Karpas-422 (cell line): ENCODE results near the gene SDR42E2. TPM values are rescaled to one million over a fixed set of nuclear protein-coding genes. Genes with fewer than 3 reads are reported as not detected.
"Not testable (repeated sequence)": the region's sequence is repeated elsewhere in the genome, so short reads cannot be mapped to it uniquely, and the experiment has no call there.

Experiments used
- DNase-seq: peaks from one replicate; pipeline ENCODE4 v3.0.0-alpha.2; 2015
- H2AFZ ChIP-seq: fragments of 200-600 bp; sonication (generic); 2 replicates; pipeline ENCODE4 v1.6.1; 2014; ENCODE audit warnings: antibody characterized with exemption, low read length, mixed read lengths
- H3K27ac ChIP-seq: fragments of 200-600 bp; sonication (generic); 2 replicates; pipeline ENCODE4 v1.5.1; 2014; ENCODE audit warnings: mild to moderate bottlenecking, low read length, moderate library complexity
- H3K27me3 ChIP-seq: fragments of 200-600 bp; sonication (generic); 2 replicates; pipeline ENCODE4 v1.6.1; 2014; ENCODE audit warnings: low read length, mixed read lengths
- H3K36me3 ChIP-seq: fragments of 200-600 bp; sonication (generic); 2 replicates; pipeline ENCODE4 v1.6.1; 2014; ENCODE audit warnings: low read length, mixed read lengths; ENCODE audit not compliant: insufficient read depth
- H3K4me1 ChIP-seq: fragments of 200-600 bp; sonication (generic); 2 replicates; pipeline ENCODE4 v1.6.1; 2014; ENCODE audit warnings: mild to moderate bottlenecking, low read length, mixed read lengths
- H3K4me2 ChIP-seq: fragments of 200-600 bp; sonication (generic); 2 replicates; pipeline ENCODE4 v1.6.1; 2014; ENCODE audit warnings: low read length, low read depth, mild to moderate bottlenecking; ENCODE audit not compliant: poor library complexity, severe bottlenecking
- H3K4me3 ChIP-seq: fragments of 200-600 bp; sonication (generic); 2 replicates; pipeline ENCODE4 v1.5.1; 2014; ENCODE audit warnings: mild to moderate bottlenecking, antibody characterized with exemption, low read length, mixed read lengths
- H3K79me2 ChIP-seq: fragments of 200-600 bp; sonication (generic); 2 replicates; pipeline ENCODE4 v1.6.1; 2014; ENCODE audit warnings: mild to moderate bottlenecking, low read length, mixed read lengths
- H3K9ac ChIP-seq: fragments of 200-600 bp; sonication (generic); 2 replicates; pipeline ENCODE4 v1.6.0; 2014; ENCODE audit warnings: low read length
- H3K9me2 ChIP-seq: fragments of 200-600 bp; sonication (generic), shearing (Covaris generic); replicated peaks from 2 replicates; pipeline ENCODE4 v1.6.0; 2014; ENCODE audit warnings: mild to moderate bottlenecking, low read length, moderate library complexity; ENCODE audit not compliant: insufficient read depth
- H3K9me3 ChIP-seq: fragments of 300-700, 200-600 bp; sonication (generic); 2 replicates; pipeline ENCODE4 v1.6.1; 2014; ENCODE audit warnings: low read length, mixed read lengths
- H4K20me1 ChIP-seq: fragments of 200-600 bp; sonication (generic); 2 replicates; pipeline ENCODE4 v1.6.1; 2014; ENCODE audit warnings: mild to moderate bottlenecking, antibody characterized with exemption, low read length, low read depth; ENCODE audit not compliant: insufficient read depth
- total RNA-seq: library from RNA; depleted of rRNA; stranded (reverse); fragments of >200 nt; shearing (Covaris generic); gene quantifications from 2 replicates; pipeline ENCODE4 v1.2.3, GENCODE V29; 2014; ENCODE audit warnings: low replicate concordance

The SDR42E2 gene
- total RNA-seq, 1 experiment from 2014 or later, result not detected

GRCh38 chr16:22216191-22216831, 54.0 kb downstream of the SDR42E2 start:
- H3K36me3 ChIP-seq, result peaks cover 26% of the 10 kb centered on the region
- H3K4me2 ChIP-seq, result no peak overlapping the region
- no peak overlapping the region for H3K4me3 ChIP-seq
- no peaks in the 10 kb centered on the region for H3K27me3 ChIP-seq
- H3K4me1 ChIP-seq, result peaks cover 21% of the 10 kb centered on the region
- H3K79me2 ChIP-seq, result peaks cover 88% of the 10 kb centered on the region
- H3K9ac ChIP-seq, result no peak overlapping the region
- no peaks in the 10 kb centered on the region for H3K9me2 ChIP-seq
- H3K9me3 ChIP-seq, result no peaks in the 10 kb centered on the region
- no peak overlapping the region for H2AFZ ChIP-seq
- H4K20me1 ChIP-seq, result no peaks in the 10 kb centered on the region
- DNase-seq, result no peak
- peak overlapping the region; percentile 31; the same call in 1 of the 2 replicates for H3K27ac ChIP-seq

- H3K4me3 ChIP-seq, H3K9me2 ChIP-seq, H3K4me2 ChIP-seq, DNase-seq, H3K9ac ChIP-seq, H3K27me3 ChIP-seq, H3K27ac ChIP-seq, H2AFZ ChIP-seq, H4K20me1 ChIP-seq, H3K9me3 ChIP-seq: not testable (repeated sequence)
- Histone ChIP-seq H3K36me3 (peaks cover 25% of the 10 kb centered on the region), H3K79me2 (peaks cover 86% of the 10 kb centered on the region), H3K4me1 (peaks cover 21% of the 10 kb centered on the region)
Observed at GRCh38 chr16:22216832-22217225, 54.5 kb downstream of the SDR42E2 start.

- no peak overlapping the region for H3K4me2 ChIP-seq
- H3K4me1 ChIP-seq, result peaks cover 21% of the 10 kb centered on the region
- H3K9me3 ChIP-seq, result no peaks in the 10 kb centered on the region
- H4K20me1 ChIP-seq, result no peaks in the 10 kb centered on the region
- H3K27ac ChIP-seq, result no peak overlapping the region
- H3K27me3 ChIP-seq, result no peaks in the 10 kb centered on the region
- H3K36me3 ChIP-seq, result peaks cover 21% of the 10 kb centered on the region
- no peak overlapping the region for H2AFZ ChIP-seq
- DNase-seq, result peak; percentile 71
- H3K9me2 ChIP-seq, result no peaks in the 10 kb centered on the region
- no peak overlapping the region for H3K9ac ChIP-seq
- peaks cover 84% of the 10 kb centered on the region for H3K79me2 ChIP-seq
- H3K4me3 ChIP-seq, result no peak overlapping the region
Observed at GRCh38 chr16:22217890-22218730, 55.8 kb downstream of the SDR42E2 start.

- H3K4me3 ChIP-seq, result no peak overlapping the region
- H3K4me1 ChIP-seq, result peaks cover 21% of the 10 kb centered on the region
- no peaks in the 10 kb centered on the region for H4K20me1 ChIP-seq
- peaks cover 7% of the 10 kb centered on the region; the same call in 1 of the 2 replicates for H3K36me3 ChIP-seq
- H3K9me3 ChIP-seq, result no peaks in the 10 kb centered on the region
- H3K27me3 ChIP-seq, result no peaks in the 10 kb centered on the region
- no peak overlapping the region for H3K27ac ChIP-seq
- no peak overlapping the region for H3K4me2 ChIP-seq
- H3K9ac ChIP-seq, result no peak overlapping the region
- no peak for DNase-seq
- no peak overlapping the region for H2AFZ ChIP-seq
- peaks cover 83% of the 10 kb centered on the region for H3K79me2 ChIP-seq
- H3K9me2 ChIP-seq, result no peaks in the 10 kb centered on the region
Observed at GRCh38 chr16:22219389-22220068, 57.2 kb downstream of the SDR42E2 start.

DNA sequence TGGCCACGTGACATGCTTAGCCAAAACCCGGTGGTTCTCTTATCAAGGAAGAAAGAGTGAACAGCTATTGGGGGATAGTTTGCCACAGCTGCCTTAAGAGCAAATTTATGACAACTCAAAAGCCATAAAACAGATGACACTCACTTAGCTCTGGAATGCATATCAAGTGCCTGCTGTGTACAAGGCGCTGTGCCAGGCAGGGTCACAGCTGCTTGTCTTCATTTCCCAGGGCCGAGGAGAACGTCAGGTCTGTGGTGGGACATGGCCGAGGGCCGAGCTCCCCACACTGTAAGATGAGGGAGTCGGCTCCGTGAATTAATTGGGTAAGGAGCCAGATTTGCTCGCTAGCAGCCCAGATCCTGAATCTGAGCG, 57.7 kb downstream of the SDR42E2 start:
- Histone ChIP-seq H3K4me2 (no peak overlapping the region), H2AFZ (no peak overlapping the region), H3K4me3 (no peak overlapping the region), H3K9ac (no peak overlapping the region), H3K27ac (no peak overlapping the region), H4K20me1 (no peaks in the 10 kb centered on the region), H3K36me3 (peaks cover 1% of the 10 kb centered on the region; the same call in 1 of the 2 replicates), H3K4me1 (peaks cover 21% of the 10 kb centered on the region), H3K79me2 (peaks cover 81% of the 10 kb centered on the region), H3K27me3 (no peaks in the 10 kb centered on the region), H3K9me2 (no peaks in the 10 kb centered on the region), H3K9me3 (no peaks in the 10 kb centered on the region)
- no peak for DNase-seq

GRCh38 chr16:22220714-22221113, 58.4 kb downstream of the SDR42E2 start:
- peaks cover 21% of the 10 kb centered on the region for H3K4me1 ChIP-seq
- no peak overlapping the region for H3K27ac ChIP-seq
- H3K9ac ChIP-seq, result no peak overlapping the region
- H3K9me2 ChIP-seq, result no peaks in the 10 kb centered on the region
- no peak overlapping the region for H2AFZ ChIP-seq
- H4K20me1 ChIP-seq, result no peaks in the 10 kb centered on the region
- peaks cover 81% of the 10 kb centered on the region for H3K79me2 ChIP-seq
- H3K4me2 ChIP-seq, result no peak overlapping the region
- no peaks in the 10 kb centered on the region for H3K27me3 ChIP-seq
- no peak overlapping the region for H3K4me3 ChIP-seq
- no peak for DNase-seq
- no peaks in the 10 kb centered on the region for H3K9me3 ChIP-seq
- H3K36me3 ChIP-seq, result no peaks in the 10 kb centered on the region

GRCh38 chr16:22222006-22222405, 59.7 kb downstream of the SDR42E2 start:
- peaks cover 71% of the 10 kb centered on the region for H3K79me2 ChIP-seq

GRCh38 chr16:22222998-22223397, 60.7 kb downstream of the SDR42E2 start:
- no peaks in the 10 kb centered on the region for H3K9me3 ChIP-seq
- no peak overlapping the region for H3K27ac ChIP-seq
- peaks cover 5% of the 10 kb centered on the region for H3K4me1 ChIP-seq
- H3K4me3 ChIP-seq, result no peak overlapping the region
- H2AFZ ChIP-seq, result no peak overlapping the region
- no peak overlapping the region for H3K4me2 ChIP-seq
- H3K36me3 ChIP-seq, result no peaks in the 10 kb centered on the region
- DNase-seq, result no peak
- no peak overlapping the region for H3K9ac ChIP-seq
- H3K9me2 ChIP-seq, result no peaks in the 10 kb centered on the region
- no peaks in the 10 kb centered on the region for H3K27me3 ChIP-seq
- H3K79me2 ChIP-seq, result peaks cover 64% of the 10 kb centered on the region
- no peaks in the 10 kb centered on the region for H4K20me1 ChIP-seq

More at GRCh38 chr16:22222006-22222405, 59.7 kb downstream of the SDR42E2 start:
- H3K4me2 ChIP-seq, result no peak overlapping the region
- no peaks in the 10 kb centered on the region for H3K9me3 ChIP-seq
- H3K4me1 ChIP-seq, result peaks cover 11% of the 10 kb centered on the region
- H3K27me3 ChIP-seq, result no peaks in the 10 kb centered on the region
- no peak for DNase-seq
- no peak overlapping the region for H3K27ac ChIP-seq
- no peaks in the 10 kb centered on the region for H4K20me1 ChIP-seq
- no peak overlapping the region for H2AFZ ChIP-seq
- no peak overlapping the region for H3K4me3 ChIP-seq
- H3K9me2 ChIP-seq, result no peaks in the 10 kb centered on the region
- H3K9ac ChIP-seq, result no peak overlapping the region
- no peaks in the 10 kb centered on the region for H3K36me3 ChIP-seq
